NB4 (cell line): ENCODE results near the gene RUFY1.
"Not testable (repeated sequence)": the region's sequence is repeated elsewhere in the genome, so short reads cannot be mapped to it uniquely, and the experiment has no call there.

Experiments used
- DNase-seq: peaks from one replicate; pipeline ENCODE4 v3.0.0; 2010; ENCODE audit warnings: low read depth
- H3K4me3 ChIP-seq: one replicate; pipeline ENCODE4 v1.5.1; 2011; ENCODE audit warnings: mild to moderate bottlenecking, low read depth, low read length, moderate library complexity
- CTCF ChIP-seq: IDR thresholded peaks from one replicate; pipeline ENCODE4 v1.5.1; 2012; ENCODE audit warnings: low read depth, low read length
- MYC ChIP-seq: IDR thresholded peaks from 2 replicates; pipeline ENCODE4 v1.6.1; 2011; ENCODE audit warnings: low read depth, low read length
- POLR2A ChIP-seq: IDR thresholded peaks from 2 replicates; pipeline ENCODE4 v1.6.1; 2011; ENCODE audit warnings: mild to moderate bottlenecking; ENCODE audit not compliant: insufficient read length; ENCODE audit errors: extremely low read depth
- TF ChIP-seq, protein P1 (sequence below): IDR thresholded peaks from 2 replicates; pipeline ENCODE4 v1.6.1; 2011; ENCODE audit warnings: low read depth, low read length

Gene RUFY1

DNA sequence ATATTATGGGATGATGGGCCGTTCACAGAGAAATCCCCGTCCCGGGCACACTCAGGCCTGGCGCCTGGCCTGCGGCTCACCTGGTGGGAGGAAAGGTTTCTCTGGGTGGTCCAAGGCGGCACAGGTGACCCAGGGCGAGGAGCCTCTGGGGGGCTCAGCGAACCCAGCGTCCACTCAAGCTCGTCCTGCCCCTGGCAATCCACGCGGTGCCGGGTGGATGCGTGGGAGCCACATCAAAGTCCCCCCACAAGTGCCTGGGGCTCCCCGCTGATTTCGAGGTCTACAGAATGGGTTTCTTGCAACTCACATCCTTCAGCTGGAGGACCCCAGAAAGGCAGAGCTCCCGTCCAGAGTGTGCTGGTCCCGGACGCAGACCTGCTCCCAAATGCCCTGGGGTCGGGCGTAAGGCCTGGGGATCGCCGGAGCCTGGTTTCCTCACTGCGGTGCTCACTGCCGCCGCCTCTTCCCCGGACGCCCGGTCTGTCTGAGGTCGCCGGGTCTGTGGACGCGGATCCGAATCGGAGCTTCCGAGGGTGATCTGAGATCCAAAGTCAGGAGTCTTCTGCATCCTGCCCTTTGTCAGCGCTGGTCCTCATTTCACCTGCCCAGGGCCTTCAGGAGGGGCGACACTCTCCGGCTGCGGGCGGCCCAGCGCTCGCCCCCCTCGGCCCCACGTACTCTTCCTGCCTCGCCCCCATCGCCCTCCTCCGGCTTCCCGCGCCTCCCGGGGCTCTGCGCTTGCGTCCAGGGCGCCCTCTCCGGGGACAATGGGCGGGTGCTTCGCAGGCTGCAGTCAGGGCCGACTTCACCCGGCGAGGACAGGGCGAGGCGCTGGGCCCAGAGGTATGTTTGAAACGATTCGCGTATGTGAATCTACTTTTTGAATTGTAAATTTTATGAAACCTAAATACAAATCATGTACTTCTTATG lies 20.0 kb upstream of the RUFY1 start:
- H3K4me3 ChIP-seq, result no peak overlapping the region
- peak; percentile 34 for DNase-seq
- TF ChIP-seq MYC (no peak), CTCF (no peak), POLR2A (no peak)
- TF ChIP-seq, protein P1, sequence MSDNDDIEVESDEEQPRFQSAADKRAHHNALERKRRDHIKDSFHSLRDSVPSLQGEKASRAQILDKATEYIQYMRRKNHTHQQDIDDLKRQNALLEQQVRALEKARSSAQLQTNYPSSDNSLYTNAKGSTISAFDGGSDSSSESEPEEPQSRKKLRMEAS, result no peak

DNA sequence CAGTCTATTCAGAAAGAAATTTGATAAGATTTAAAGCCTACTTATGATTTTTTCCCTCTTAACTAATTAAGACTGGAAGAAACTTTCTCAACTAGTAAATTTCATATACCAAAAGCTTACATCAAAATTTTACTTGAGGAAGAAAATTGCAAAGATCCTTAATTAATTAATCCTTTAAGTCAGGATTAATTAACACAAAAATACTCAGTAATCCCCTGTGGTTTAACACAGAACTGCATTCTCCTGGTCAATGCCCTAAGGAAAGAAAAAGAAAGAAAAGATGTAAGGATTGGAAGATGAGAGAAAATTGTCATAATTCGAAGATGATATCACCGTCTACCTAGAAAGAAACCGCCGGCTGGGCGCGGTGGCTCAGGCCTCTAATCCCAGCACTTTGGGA lies 17.3 kb upstream of the RUFY1 start:
- no peak for DNase-seq
- H3K4me3 ChIP-seq, result no peak overlapping the region
- no peak for TF ChIP-seq CTCF
- TF ChIP-seq MYC, result no peak
- no peak for TF ChIP-seq POLR2A
- TF ChIP-seq, protein P1, result no peak

DNA sequence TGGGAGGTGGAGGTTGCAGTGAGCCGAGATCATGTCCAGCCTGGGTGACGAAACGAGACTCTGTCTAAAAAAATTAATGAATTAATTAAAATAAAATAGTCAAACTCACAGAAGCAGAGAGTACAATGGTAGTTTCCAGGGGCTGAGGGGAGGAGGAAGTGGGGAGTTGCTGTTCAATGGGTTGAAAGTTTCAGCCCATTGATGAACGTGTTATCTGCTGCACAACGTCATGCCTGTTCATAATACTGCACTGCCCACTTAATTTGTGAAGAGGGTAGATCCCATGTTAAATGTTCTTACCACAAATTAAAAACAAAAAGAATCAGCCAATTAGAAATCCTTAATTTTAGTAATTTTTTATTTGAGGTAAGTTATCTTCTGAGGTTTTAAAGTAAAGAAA lies 16.4 kb upstream of the RUFY1 start:
- no peak overlapping the region for H3K4me3 ChIP-seq
- TF ChIP-seq POLR2A (no peak), CTCF (no peak), MYC (no peak)
- TF ChIP-seq, protein P1, result no peak
- DNase-seq, result no peak

DNA sequence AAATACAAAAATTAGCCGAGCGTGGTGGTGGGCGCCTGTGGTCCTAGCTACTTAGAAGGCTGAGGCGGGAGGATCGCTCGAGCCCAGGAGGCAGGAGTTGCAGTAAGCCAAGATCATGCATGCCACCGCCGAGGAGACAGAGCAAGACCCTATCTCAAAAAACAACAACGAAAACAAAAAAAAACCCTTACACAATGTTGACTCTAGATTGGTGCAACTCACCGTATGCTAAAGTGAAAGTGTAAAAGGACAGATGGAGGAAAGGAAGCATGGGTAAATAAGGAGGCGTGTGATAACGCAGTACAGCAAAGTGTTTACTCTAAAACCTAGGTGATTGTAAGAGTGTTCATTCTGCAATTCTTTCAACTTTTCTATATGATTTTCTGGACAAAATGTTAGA lies 15.9 kb upstream of the RUFY1 start:
- no peak overlapping the region for H3K4me3 ChIP-seq
- TF ChIP-seq CTCF, result no peak
- TF ChIP-seq, protein P1, result no peak
- no peak for DNase-seq

- DNase-seq, result no peak
- no peak overlapping the region for H3K4me3 ChIP-seq
- TF ChIP-seq CTCF, result no peak
- TF ChIP-seq, protein P1, result no peak
- no peak for TF ChIP-seq MYC
- no peak for TF ChIP-seq POLR2A
These were observed 13.7 kb upstream of the RUFY1 start for GRCh38 chr5:179536676-179537075.

DNA sequence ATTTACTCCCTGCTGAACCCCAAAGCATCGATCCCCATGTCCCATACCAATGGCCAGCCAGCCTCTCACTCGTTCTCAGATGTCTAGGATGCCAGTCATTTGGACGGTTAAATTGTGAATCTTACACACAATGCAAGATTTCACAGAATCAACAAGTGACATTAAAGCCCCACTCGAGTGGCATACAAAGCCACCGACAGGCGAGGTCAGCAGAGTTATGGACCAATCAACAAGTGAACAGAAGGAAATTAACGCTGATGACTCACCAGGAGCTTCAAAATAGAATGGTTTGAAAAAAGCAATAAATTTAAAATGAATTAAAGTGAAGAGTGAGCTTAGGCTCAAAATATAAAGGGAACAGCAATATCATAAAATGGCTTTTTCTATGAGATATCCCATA lies 8.2 kb upstream of the RUFY1 start:
- no peak overlapping the region for H3K4me3 ChIP-seq
- no peak for TF ChIP-seq MYC
- TF ChIP-seq, protein P1, result no peak
- TF ChIP-seq CTCF, result no peak
- no peak for TF ChIP-seq POLR2A
- DNase-seq, result no peak

- DNase-seq, H3K4me3 ChIP-seq: not testable (repeated sequence)
These were observed 7.1 kb upstream of the RUFY1 start for GRCh38 chr5:179543275-179543674.
